ENCODE data around the gene TMSB4Y.

TMSB4Y gene

DNA sequence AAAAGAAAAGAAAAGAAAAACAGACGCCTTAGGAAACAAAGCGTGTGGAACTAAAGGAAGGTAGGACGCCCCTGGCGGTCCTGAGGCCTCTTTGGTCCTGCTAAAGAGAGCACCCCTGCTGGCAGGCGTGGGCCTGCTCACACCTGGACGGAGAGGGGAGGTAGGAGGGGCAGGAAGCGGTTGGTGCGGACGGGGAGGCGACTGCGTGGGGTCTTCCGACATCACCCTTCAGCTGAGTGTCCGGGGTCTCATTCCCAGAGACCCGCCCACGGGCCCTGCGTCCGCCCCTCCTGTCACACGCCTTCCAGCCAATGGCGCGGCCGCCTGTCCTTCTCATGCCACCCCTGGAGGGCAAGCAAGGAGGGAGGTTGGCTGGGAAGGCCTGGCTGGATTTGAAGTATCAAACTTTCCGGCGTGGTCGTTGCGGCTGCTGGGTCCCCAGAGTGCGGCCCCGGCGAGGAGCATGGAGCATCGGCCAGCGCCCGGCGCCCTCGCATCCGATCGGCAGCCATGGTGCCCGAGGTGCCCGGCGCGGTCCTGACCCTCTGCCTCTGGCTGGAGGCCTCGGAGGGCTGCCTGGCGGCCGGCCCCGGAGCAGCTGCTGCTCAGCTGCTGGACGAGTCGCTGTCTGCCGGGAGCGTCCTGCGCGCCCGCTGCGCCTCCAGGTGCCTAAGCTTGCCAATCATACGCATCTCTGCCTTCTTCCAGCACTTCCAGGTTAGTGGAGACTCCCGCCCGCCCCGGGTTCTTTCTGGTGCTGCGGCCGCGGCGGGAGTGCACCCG is 47.8 kb downstream of the TMSB4Y start:
- TF ChIP-seq, protein P1, sequence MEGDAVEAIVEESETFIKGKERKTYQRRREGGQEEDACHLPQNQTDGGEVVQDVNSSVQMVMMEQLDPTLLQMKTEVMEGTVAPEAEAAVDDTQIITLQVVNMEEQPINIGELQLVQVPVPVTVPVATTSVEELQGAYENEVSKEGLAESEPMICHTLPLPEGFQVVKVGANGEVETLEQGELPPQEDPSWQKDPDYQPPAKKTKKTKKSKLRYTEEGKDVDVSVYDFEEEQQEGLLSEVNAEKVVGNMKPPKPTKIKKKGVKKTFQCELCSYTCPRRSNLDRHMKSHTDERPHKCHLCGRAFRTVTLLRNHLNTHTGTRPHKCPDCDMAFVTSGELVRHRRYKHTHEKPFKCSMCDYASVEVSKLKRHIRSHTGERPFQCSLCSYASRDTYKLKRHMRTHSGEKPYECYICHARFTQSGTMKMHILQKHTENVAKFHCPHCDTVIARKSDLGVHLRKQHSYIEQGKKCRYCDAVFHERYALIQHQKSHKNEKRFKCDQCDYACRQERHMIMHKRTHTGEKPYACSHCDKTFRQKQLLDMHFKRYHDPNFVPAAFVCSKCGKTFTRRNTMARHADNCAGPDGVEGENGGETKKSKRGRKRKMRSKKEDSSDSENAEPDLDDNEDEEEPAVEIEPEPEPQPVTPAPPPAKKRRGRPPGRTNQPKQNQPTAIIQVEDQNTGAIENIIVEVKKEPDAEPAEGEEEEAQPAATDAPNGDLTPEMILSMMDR (IDR thresholded peaks at IDR 0.05; ENCODE audit: borderline replicate concordance, extremely low read depth, low read length, poor library complexity, severe bottlenecking): no peak
- TF ChIP-seq EZH2 (IDR thresholded peaks at IDR 0.05; ENCODE audit: borderline replicate concordance, low read depth, low read length, severe bottlenecking): no peak
- DNase-seq (no peak), ATAC-seq (ENCODE audit: insufficient read depth, low read depth) (no peak)
- H3K9ac ChIP-seq (ENCODE audit: low read depth, low read length): no peak overlapping the region
- H3K36me3 ChIP-seq (ENCODE audit: insufficient read depth, low read length): peaks cover 7% of the 10 kb centered on the region
- H3K9me3 ChIP-seq (ENCODE audit: insufficient read depth, low read length, severe bottlenecking): no peaks in the 10 kb centered on the region
- no peak overlapping the region for H2AFZ ChIP-seq (ENCODE audit: low read depth, low read length)
- H4K20me1 ChIP-seq (ENCODE audit: insufficient read depth, low read length): no peaks in the 10 kb centered on the region
- no peak overlapping the region for H3K4me2 ChIP-seq (ENCODE audit: insufficient read depth, low read length)
- no peaks in the 10 kb centered on the region for H3K4me1 ChIP-seq (ENCODE audit: insufficient read depth, low read length)
- no peak overlapping the region for H3K4me3 ChIP-seq (ENCODE audit: low read depth in 1 of 2, low read length in 2 of 2)
- no peaks in the 10 kb centered on the region for H3K79me2 ChIP-seq (ENCODE audit: insufficient read depth, low read length)
- no peak overlapping the region for H3K27ac ChIP-seq (ENCODE audit: low read length)
- H3K27me3 ChIP-seq (ENCODE audit: insufficient read depth, low read length, poor library complexity): no peaks in the 10 kb centered on the region

DNA sequence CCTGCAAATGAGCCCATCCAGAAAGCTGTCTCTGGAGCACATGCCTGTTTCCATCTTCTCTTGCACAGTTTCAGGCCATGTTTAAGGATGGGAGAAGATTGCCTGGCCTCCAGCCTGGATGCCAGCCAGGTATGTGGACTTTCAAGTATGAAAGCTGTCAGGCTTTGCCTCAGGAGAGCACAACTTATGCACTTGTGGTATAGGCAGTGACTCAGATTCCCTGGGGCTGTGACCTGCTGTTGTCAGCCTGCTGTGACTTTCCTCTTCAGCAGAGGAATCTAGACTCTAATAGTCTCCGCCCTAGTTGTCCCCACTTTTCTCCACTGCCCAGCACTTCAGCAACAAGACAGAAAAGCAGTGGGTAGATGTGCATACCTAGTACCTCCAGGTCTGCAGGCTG is 51.0 kb downstream of the TMSB4Y start:
- Histone ChIP-seq H3K9me3 (ENCODE audit: insufficient read depth, low read length, severe bottlenecking) (no peaks in the 10 kb centered on the region), H3K27me3 (ENCODE audit: insufficient read depth, low read length, poor library complexity) (no peaks in the 10 kb centered on the region), H3K4me3 (ENCODE audit: low read depth in 1 of 2, low read length in 2 of 2) (no peak overlapping the region), H4K20me1 (ENCODE audit: insufficient read depth, low read length) (no peaks in the 10 kb centered on the region), H3K79me2 (ENCODE audit: insufficient read depth, low read length) (no peaks in the 10 kb centered on the region), H3K27ac (ENCODE audit: low read length) (no peak overlapping the region), H3K4me2 (ENCODE audit: insufficient read depth, low read length) (no peak overlapping the region), H2AFZ (ENCODE audit: low read depth, low read length) (no peak overlapping the region), H3K4me1 (ENCODE audit: insufficient read depth, low read length) (no peaks in the 10 kb centered on the region), H3K9ac (ENCODE audit: low read depth, low read length) (no peak overlapping the region), H3K36me3 (ENCODE audit: insufficient read depth, low read length) (peaks cover 7% of the 10 kb centered on the region)
- no peak for DNase-seq
- TF ChIP-seq, protein P1 (IDR thresholded peaks at IDR 0.05; ENCODE audit: borderline replicate concordance, extremely low read depth, low read length, poor library complexity, severe bottlenecking): no peak
- TF ChIP-seq EZH2 (IDR thresholded peaks at IDR 0.05; ENCODE audit: borderline replicate concordance, low read depth, low read length, severe bottlenecking): no peak
- ATAC-seq (ENCODE audit: insufficient read depth, low read depth): no peak
